Activated CD4-positive, CD25-positive, alpha-beta regulatory T cell treated with anti-CD3 and anti-CD28 coated beads, Interleukin-2, amount 50 U/mL, for 24 hours (primary cell): ENCODE results near the gene ANKRD33B.

Experiments used
- ATAC-seq, 2 donors: fragments of 150-1000 bp; cut with Tn5 transposase; one replicate each; pipeline ENCODE4 v1.10.0; 2021; ENCODE audit warnings: mild to moderate bottlenecking in 1 of 2, moderate library complexity in 1 of 2

The ANKRD33B gene

GRCh38 chr5:10580531-10581423 is 16.9 kb downstream of the ANKRD33B start:
- no peak for ATAC-seq

DNA sequence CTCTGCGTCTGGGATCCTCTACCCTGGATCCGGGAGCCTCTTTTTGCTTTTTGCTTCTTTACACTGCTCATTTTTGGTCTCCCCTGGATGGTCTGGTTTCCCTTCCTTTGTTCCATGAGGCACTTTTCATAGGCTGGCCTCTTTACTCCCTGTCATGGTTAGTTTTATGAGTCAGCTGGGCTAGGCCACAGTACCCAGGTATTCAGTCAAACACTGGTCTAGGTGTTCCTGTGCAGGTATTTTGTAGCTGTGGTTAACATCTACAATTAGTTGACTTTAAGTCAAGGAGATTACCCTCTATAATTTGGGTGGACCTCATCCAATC is 17.5 kb downstream of the ANKRD33B start:
- ATAC-seq = no peak

DNA sequence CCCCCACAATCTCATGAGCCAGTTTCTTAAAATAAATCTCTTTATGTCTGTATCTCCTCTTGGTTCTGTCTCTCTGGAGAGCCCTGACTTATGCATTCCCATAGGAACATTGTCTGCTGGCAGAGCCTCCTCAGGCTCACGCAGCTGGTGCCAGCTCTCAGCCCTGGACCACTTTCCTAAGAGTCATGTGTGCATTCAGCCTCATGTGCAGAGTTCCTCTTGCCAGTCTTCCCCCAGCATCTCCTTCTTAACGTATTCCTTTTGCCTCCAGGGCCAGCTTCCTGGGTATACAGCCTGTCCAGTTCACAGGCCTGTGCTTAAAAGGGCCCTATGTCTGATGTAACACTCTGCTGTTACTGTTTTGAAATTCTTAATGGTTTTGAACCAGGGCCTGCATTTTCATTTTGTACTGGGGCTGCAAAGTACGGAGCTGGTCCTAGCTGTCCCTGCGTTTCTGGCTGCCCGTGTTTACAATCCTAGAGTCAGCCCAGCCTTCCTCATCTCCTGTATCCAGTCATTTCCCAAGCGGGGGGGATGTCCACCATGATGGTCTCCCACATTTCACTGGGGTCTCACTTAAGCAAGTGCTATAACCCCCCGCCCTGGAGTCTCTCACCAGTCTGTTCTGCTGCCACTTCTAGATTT is 18.1 kb downstream of the ANKRD33B start:
- no peak for ATAC-seq

- no peak for ATAC-seq
These were observed 18.6 kb downstream of the ANKRD33B start for GRCh38 chr5:10582512-10582897.

GRCh38 chr5:10583663-10584572 is 20.0 kb downstream of the ANKRD33B start:
- ATAC-seq = peak; percentile 46 to 58

- no peak for ATAC-seq
These were observed 21.0 kb downstream of the ANKRD33B start for GRCh38 chr5:10584714-10585517.

- no peak for ATAC-seq
These were observed 21.6 kb downstream of the ANKRD33B start for GRCh38 chr5:10585518-10585915.

GRCh38 chr5:10586008-10586407 is 22.1 kb downstream of the ANKRD33B start:
- peak in 1 of 2 donors; percentile 27 for ATAC-seq

GRCh38 chr5:10586555-10586954 is 22.7 kb downstream of the ANKRD33B start:
- ATAC-seq = no peak

- no peak for ATAC-seq
These were observed 24.4 kb downstream of the ANKRD33B start for GRCh38 chr5:10588109-10588775.

- no peak for ATAC-seq
These were observed 25.0 kb downstream of the ANKRD33B start for GRCh38 chr5:10588779-10589447.

DNA sequence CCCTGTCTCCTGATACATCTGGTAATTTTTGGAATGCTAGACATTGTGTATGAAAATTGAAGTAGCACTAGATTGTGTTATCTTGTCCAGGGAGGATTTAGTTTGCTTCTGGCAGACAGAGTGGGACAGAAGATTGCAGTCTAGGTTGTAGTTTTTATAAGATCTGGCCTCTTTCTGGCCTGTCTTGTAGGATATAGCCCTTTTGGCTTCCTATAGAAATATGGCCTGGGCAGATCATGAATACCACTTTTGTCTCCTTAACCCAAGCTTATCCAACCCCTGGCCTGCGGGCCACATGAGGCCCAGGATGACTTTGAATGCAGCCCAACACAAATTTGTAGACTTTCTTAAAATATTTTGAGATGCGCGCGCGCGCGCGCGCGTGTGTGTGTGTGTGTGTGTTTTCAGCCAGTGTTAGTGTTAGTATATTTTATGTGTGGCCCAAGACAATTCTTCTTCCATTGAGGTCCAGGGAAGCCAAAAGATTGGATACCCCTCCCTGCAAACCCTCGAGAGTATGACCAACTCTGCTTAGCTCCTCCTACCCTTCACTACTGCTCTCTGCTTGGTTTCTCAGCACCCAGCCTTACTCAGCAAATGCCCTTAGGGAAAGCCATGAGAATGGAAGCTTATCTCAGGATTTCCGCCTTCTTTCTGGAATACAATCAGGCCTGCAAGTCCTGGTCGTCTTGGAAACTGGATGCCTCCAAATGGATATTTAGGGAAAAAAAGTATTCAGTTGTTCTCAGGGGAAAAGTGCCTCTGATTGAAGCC is 26.5 kb downstream of the ANKRD33B start:
- no peak for ATAC-seq

DNA sequence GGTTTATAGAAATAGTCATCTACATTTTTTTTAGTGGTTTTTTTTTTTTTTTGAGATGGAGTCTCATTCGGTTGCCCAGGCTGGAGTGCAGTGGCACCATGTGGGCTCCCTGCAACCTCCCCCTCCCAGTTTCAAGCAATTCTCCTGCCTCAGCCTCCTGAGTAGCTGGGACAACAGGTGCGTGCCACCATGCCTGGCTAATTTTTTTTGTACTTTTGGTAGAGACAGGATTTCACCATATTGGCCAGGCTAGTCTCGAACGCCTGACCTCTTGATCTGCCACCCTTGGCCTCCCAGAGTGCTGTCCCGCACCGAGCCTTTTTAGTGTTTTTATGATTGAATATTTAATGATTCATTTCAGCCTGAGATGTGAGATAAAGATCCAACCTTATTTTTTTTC is 27.3 kb downstream of the ANKRD33B start:
- ATAC-seq = no peak

DNA sequence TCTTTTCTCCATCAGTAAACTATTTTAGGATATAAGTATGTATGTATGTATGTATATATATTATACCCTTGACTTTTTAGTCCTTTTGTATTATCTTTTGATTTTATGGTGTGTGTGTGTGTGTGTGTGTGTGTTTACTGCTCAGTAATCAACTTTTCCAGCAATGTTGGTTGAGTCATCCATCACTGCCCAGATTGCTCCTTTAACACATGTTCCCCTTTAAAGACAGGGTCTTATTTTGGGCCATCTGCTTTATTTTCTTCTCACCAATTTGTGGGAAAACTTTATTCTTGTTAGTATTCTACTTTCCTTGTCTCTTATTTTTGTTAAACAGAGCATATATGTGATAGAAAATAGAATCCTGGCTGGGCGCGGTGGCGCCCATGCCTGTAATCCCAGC is 28.1 kb downstream of the ANKRD33B start:
- ATAC-seq = no peak

DNA sequence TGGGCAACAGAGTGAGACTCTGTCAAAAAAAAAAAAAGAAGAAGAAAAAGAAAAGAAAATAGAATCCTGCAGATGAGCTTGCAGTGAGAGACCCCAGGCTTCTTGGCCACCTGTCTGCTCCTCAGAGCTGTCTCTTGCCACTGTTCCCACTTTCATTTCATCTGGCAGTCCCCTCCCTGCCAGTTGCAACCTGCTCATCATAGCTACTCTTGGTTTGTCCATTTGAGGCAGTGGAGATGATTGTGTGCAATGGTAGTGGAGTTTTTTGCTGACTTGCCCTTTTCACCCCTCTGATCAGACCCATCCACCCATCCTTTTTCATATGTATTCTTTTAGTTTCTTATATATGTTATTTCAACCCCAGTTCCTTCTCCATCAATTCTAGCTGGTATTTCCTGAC is 28.7 kb downstream of the ANKRD33B start:
- no peak for ATAC-seq

DNA sequence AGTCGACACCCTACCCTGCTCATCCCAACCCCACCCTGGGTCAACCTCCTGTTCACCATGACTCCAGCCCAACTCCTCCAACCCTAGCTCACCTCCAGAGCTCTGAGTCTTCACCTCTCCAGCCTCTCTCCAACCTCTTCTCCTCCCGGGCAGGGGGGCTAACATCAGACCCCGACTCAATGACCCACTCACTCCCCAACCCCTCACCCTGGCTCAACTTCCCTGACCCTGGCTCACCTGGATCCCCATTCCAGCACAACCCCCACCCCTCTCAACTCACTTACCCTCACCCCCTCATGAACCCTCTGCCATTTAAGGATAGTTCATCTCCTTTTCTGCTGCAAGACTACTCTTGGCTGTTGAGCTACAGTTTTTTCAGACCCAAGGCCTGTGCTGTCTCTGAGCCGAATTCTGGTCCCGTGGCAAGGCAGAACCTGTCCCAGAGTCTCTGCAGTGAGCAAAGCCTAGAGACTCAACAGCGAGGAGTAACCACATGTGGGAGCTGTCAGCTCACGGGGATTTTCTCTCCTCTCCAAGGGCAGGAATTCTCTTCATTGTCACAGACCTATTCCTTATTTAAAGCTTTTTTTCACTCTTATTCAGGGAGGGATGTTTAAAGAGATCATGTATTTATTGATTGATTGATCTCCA is 29.8 kb downstream of the ANKRD33B start:
- ATAC-seq = no peak

- ATAC-seq = no peak
These were observed 30.8 kb downstream of the ANKRD33B start for GRCh38 chr5:10594591-10595210.

- ATAC-seq = no peak
These were observed 31.4 kb downstream of the ANKRD33B start for GRCh38 chr5:10595293-10595671.

DNA sequence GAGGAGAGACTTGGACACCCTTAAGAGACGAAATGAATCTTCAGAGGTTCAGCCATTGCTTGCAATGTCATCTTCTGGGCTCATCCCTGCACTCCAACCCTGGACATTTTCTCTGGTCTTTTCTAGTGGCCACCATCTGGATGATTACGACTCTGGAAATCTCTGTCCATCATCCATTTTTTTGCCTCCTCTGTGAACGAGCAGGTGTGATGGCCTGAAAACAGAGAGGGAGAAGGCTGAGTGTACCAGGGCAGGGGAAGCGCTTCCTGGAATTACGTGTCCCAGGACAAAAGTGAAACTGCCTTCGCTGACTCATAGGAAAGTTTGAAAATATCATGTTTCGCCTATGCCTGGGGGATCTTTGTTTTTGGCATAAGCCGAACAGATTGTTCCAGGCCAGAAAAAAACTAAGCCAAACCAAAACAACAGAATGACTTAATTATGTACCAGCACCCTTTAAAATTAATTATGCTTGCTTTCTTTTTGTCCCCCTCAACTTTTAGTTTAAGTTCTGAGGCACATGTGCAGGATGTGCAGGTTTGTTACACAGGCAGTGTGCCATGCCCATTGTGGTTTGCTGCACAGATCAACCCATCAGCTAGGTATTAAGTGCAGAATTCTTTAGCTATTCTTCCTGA is 31.9 kb downstream of the ANKRD33B start:
- ATAC-seq = peak; percentile 71 to 72
